HG03432 (cell line): ENCODE data around the gene ATG4D.
"Not testable (repeated sequence)": the region's sequence is repeated elsewhere in the genome, so short reads cannot be mapped to it uniquely, and the experiment has no call there.

ENCODE experiments used
- ATAC-seq: cut with Tn5 transposase; IDR thresholded peaks from one replicate; pipeline ENCODE4 v1.9.1; 2021; ENCODE audit warnings: mild to moderate bottlenecking, moderate library complexity; ENCODE audit not compliant: unreplicated experiment

Gene ATG4D

GRCh38 chr19:10550336-10550735 lies 6.6 kb downstream of the ATG4D start:
- ATAC-seq = no peak

GRCh38 chr19:10551006-10551405 lies 7.3 kb downstream of the ATG4D start:
- not testable (repeated sequence) for ATAC-seq

DNA sequence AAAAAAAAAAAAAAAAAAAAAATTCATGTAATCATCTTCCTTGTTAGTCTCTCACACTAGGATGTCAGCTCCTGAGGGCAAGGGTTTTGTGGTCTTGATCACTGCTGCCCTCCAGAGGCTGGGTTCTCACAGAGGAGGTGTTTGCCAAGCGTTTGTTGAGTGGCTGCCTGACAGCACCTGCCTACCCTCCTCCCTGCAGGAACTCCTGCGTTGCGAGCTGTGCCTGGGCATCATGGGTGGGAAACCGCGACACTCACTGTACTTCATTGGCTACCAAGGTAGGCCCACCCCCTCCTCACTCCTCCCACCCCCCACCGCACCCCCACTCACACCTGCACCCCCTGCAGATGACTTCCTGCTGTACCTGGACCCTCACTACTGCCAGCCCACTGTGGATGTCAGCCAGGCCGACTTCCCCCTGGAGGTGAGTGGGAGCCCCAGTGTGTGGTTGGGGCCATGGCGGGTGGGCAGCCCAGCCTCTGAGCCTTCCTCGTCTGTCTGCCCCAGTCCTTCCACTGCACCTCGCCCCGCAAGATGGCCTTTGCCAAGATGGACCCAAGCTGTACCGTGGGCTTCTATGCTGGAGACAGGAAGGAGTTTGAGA lies 8.1 kb downstream of the ATG4D start:
- ATAC-seq = no peak

DNA sequence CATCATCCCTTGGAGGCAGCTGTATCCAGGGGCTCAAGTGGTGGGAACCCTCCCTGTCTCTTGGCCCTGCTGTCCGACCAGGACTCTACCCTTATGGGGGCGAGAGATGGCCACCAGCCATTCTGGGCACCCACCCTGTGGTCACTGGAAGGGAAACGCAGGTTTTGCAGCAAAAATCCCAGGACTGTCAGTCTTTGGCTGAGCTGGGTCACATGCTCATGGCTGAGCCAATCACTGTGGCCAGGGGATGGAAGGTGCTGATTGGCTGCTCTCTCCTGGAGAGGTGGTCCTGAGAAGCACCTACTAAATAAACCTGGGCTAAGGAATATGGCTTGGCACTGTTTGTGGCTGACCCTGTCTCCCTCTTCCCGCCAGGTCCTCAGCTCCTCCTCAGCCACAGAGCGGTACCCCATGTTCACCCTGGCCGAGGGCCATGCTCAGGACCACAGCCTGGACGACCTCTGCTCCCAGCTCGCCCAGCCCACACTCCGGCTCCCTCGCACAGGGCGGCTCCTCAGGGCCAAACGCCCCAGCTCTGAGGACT lies 8.9 kb downstream of the ATG4D start:
- no peak for ATAC-seq

DNA sequence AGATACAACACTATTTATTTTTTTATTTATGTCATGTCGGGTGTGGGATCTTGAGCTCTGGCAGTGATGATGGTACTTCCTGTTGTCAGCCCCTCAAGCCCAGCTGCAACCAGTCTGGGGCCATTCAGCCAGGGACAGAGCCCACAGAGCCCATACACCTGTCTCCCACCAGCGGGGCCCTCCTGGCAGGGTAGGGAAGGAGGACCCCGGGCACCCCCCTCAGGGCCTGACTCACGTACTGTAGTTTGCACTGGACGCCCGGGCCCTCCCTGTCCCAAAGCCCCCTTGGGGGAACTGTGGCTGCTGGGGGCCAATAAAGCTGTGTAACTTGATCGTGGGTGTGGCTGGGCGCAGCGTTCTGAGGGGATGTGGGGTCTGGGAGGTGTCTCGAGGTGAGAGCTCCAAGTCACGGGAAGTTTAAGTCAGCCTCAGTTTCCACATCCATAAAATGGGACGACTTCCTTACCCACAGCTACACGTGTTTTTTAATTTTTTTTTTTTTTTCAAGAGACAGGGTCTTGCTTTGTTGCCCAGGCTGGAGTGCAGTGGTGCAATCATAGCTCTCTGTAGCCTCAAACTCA lies 9.5 kb downstream of the ATG4D start:
- no peak for ATAC-seq

- ATAC-seq = peak; percentile 52
Measured at GRCh38 chr19:10553943-10554381, 10.3 kb downstream of the ATG4D start.

- no peak for ATAC-seq
Measured at GRCh38 chr19:10554760-10555609, 11.3 kb downstream of the ATG4D start.

- ATAC-seq = no peak
Measured at GRCh38 chr19:10555610-10555973, 11.9 kb downstream of the ATG4D start.

DNA sequence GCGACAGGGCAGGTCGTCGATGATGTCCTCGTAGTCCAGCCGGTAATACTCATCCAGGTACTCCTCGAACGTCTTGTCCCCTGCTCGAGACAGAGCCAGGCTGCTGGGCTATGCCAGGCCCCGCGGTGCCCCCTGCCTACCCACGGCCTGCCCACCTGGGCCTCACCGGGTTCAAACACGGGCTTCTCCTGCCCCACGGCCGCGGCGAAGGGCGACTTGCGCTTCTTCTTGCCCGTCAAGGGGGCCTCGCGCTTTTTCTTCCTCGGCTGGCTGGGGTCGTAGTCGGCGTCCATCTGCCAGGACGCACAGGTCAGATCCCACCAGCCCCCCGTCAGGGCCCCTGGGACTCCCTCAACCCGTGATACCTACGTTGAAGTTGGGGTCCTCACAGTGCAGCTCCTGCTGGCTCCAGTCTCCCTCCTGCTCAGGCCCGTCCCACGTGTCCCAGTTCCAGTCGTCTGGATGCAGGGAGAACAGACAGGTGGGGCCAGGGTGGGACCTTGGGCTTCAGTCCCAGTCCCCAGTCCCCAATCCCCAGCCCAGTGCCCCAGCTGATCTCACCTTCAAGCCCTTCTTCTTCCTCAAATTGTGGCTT lies 14.0 kb downstream of the ATG4D start:
- ATAC-seq = no peak

- ATAC-seq = no peak
Measured at GRCh38 chr19:10560154-10560553, 16.4 kb downstream of the ATG4D start.

GRCh38 chr19:10562609-10563008 lies 18.9 kb downstream of the ATG4D start:
- ATAC-seq = no peak

- no peak for ATAC-seq
Measured at GRCh38 chr19:10565028-10565566, 21.4 kb downstream of the ATG4D start.

- peak; percentile 54 for ATAC-seq
Measured at GRCh38 chr19:10565567-10566407, 22.1 kb downstream of the ATG4D start, which contains the start of gene KRI1. Gene KRI1 (minus strand): TSS chr19:10566010. CDS start chr19:10565999, 11 bp downstream.

GRCh38 chr19:10566408-10566657 lies 22.6 kb downstream of the ATG4D start:
- ATAC-seq = no peak

DNA sequence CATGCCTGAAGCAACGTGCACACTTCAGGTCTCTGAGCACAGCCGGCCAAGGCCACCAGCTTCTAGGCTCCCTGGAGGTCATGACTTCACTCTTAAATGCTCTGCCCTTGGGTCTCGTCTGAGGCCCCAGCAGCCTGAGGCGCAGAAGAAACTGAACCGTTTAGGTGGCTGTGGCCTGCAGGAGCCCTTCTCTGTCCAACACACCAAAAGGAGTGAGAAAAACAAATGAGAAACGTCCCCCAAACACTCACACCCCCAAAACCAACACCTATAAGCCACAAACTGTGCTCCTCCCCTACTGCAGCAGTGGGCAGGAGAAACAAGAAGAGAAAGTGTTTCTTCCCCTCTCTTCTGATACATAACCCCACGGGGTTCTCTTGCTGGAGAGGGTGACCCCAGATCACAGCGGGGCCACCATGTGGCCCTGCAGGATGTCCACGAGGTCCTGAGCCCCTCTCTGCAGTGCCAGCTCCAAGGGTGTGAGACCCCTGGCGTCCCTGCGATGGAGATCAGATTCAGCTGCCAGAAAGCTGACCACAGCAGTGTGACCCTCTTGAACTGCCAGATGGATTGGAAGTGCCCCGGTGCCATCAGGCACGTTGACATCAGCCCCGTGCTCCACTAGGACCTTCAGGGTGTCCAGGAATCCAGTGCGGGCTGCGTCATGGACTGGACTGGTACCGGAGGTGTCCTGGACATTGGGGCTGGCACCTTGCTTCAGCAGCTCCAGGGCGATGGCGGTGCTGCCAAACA lies 23.1 kb downstream of the ATG4D start:
- ATAC-seq = no peak

GRCh38 chr19:10567656-10568055 lies 24.0 kb downstream of the ATG4D start:
- no peak for ATAC-seq

DNA sequence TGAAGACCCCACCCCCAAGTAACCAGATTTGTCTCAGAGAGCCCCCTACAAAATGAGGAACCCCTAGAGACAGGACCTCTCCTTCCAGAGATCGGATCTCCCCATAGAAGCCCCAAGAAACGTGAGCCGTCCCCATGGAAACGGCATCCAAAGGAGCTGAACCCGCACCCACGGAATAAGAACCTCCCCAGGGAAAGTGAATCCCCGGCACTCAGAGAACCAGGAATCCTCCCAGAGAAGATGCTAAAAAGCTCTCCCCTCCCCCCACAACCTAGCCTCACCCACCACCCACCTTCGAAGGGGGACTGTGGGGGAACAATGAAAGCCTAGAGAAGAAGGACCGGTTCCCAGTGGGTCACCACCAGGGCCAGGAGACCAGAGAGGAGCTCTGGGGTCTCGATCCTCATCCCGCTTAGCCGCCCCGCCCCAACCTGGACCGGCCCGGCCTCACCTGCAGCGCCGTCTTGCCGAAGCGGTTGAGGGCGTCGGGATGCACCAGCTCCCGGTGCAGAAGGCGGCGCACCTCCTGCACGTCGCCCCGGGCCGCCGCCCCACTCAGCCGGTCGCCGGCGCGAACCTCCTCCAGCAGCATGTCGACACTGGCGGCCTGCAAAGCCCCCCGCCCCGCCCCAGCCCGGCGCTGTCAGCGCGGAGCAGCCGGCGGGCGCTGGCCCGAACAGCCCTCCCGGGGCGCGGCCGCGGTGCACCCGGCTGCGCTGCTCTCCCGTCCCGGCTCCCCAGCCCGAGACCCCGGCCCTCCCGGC lies 24.5 kb downstream of the ATG4D start:
- ATAC-seq = peak; percentile 9

DNA sequence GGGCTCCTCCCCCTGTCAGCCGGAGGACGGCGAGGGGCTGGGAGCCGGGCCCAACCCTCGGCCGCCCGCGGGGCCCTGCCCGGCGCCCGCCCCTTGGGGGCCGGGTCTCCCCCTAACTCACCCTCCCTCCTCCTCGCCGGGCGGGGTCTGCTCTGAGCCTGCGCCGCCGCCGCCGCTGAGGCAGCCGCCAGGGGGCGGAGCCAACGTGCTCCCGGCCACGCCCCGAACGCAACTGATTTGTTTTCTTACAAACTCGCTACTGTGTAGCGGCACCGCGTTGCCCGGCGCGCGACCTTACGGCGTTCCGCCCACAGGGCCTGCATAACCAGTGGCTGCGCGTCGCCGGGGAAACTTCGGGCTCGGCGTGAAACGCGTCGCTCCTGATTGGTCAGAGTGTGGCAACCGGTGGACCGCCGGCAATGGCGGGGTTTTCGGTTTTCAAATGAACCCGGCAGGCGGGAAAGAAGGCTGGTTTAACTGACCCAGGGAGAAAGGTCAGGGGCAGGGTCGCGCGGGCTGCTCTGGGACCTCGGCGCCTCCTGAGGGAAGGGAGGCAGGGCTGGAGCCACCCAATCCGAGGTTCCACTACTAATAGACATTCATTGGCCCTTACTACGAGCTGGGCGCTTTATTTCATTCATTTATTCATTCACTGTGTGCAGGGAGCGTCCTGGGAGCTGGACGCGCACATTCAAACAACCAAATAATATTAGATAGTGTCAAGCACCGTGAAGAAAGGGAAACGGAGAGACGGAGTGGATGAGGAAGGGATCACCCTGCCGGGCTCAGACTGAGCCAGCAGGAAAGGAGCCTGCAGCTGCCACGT lies 25.3 kb downstream of the ATG4D start, which contains the start of gene CDKN2D:
Gene CDKN2D (minus strand): TSS at position 154 of the 826 bp plus-strand sequence. CDS start 326 bp downstream, outside the sequence.
- ATAC-seq = peak; percentile 70
